ENCODE measurements around the gene ZNF254.
A peak's percentile ranks its signal among the peaks of the same experiment; 100 is the strongest.
"Not testable (repeated sequence)": the region's sequence is repeated elsewhere in the genome, so short reads cannot be mapped to it uniquely, and the experiment has no call there.

Gene ZNF254

GRCh38 chr19:24086974-24087595 lies at the start of gene ZNF254:
ZNF254 (plus strand) TSS chr19:24087187; CDS start chr19:24087308, 121 bp downstream.
- DNase-seq (ENCODE audit: low read depth in 2 of 2, low spot score in 1 of 2): peak; percentile 33 to 56

- DNase-seq (ENCODE audit: low read depth in 2 of 2, low spot score in 1 of 2): no peak
These were observed 46.4 kb upstream of the ZNF254 start for GRCh38 chr19:24040621-24041020.

DNA sequence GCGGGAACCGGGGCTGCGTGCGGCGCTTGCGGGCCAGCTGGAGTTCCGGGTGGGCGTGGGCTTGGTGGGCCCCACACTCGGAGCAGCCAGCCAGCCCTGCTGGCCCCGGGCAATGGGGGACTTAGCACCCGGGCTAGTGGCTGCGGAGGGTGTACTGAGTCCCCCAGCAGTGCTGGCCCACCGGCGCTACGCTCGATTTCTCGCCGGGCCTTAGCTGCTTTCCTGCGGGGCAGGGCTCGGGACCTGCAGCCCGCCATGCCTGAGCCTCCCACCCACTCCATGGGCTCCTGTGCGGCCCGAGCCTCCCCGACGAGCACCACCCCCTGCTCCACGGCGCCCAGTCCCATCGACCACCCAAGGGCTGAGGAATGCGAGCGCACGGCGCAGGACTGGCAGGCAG lies 45.7 kb upstream of the ZNF254 start:
- DNase-seq (ENCODE audit: low read depth in 2 of 2, low spot score in 1 of 2): not testable (repeated sequence)

DNA sequence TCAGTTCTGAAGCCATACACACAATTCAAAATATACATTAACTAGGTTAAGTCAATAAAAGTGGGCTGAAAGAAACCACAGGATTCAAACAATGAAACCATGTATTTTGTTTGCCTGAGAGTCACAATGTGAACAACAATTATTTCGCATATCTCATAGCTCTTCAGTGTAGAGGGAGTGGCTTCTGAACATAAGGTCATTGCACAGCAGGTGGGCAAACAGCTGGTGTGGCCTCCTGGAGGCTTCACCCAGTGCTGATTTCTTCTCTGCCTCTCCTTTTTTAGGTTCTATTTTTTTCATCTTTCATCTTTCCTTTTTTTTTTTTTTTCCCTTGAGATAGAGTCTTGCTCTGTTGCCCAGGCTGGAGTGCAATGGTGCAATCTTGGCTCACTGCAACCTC lies 40.4 kb upstream of the ZNF254 start:
- DNase-seq (ENCODE audit: low read depth in 2 of 2, low spot score in 1 of 2): no peak

DNA sequence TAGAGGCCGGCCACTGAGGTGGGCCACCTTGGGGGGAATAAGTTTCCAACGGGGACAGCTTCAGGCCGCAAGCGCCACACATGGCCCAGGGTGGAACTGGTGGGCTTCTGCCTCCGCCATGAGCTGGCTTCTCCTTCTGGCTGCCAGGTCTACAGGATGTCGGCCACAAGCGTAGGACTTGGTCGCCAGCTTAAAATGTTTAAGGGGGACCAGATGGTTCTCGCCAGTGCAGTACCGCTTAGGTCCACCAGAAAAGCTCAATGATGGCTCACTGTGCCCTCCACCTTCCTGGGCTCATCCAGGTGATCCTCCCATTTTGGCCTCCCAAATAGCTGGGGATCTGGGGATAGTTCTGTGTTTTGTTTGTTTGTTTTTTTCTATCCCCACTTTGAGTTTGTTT lies 38.7 kb upstream of the ZNF254 start:
- no peak for DNase-seq (ENCODE audit: low read depth in 2 of 2, low spot score in 1 of 2)

DNA sequence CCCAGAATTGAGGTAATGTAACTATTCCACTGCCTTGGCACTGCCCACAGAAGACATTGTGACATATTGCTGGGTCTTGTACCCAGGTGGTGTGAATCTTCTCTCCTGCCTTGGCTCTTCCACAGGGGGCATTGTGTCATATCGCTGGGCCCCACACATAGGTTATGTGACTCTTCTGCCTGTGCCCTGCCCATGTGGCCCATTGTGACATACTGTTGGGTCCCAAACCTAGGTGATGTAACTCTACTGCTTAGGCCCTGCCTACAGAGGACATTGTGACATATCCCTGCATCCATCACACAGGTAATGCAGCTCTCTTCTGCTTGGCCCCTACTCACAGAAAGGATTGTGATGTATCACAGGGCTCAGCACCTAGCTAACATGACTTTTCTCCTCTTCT lies 37.5 kb upstream of the ZNF254 start:
- DNase-seq (ENCODE audit: low read depth in 2 of 2, low spot score in 1 of 2): no peak

DNA sequence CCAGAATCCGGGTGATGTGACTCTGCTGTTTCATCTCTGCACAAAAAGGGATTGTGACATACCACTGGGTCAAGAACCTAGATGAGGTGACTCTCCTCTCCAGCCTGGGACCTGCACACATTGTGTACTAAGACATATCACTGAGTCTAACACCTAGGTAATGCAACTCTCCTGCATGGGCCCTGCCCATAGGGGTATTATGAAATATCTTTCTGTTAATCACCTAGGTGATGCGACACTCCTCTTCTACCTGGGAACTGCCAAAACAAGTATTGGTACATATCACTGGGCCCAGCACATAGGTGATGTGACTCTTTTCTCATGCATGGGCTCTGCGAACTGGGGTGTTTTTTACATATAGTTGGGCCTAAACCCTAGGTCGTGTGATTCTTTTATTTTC lies 35.5 kb upstream of the ZNF254 start:
- no peak for DNase-seq (ENCODE audit: low read depth in 2 of 2, low spot score in 1 of 2)

GRCh38 chr19:24052811-24053210 lies 34.2 kb upstream of the ZNF254 start:
- DNase-seq (ENCODE audit: low read depth in 2 of 2, low spot score in 1 of 2): no peak

- no peak for DNase-seq (ENCODE audit: low read depth in 2 of 2, low spot score in 1 of 2)
These were observed 33.4 kb upstream of the ZNF254 start for GRCh38 chr19:24053601-24054000.

- no peak for DNase-seq (ENCODE audit: low read depth in 2 of 2, low spot score in 1 of 2)
These were observed 32.7 kb upstream of the ZNF254 start for GRCh38 chr19:24054044-24054935.

DNA sequence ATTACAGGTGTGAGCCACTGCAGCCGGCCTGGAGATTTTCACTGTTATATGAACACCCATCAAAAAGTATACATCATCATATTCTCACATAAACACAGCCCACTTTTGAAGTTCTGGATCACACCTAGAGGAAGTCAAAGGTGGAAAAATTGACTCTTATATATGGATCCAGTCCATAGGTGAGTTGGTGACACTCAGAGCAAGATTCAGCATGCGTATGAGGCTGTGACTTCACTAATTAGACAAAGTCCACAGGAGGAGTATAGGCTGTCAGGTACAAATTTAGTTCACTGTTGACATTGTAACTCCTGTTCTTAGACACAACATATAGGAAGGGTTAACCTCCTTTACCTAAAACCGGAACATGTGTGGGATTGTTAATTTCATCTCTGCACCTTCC lies 31.4 kb upstream of the ZNF254 start:
- DNase-seq (ENCODE audit: low read depth in 2 of 2, low spot score in 1 of 2): no peak

- no peak for DNase-seq (ENCODE audit: low read depth in 2 of 2, low spot score in 1 of 2)
These were observed 29.8 kb upstream of the ZNF254 start for GRCh38 chr19:24057144-24057543.

GRCh38 chr19:24059563-24060295 lies 27.3 kb upstream of the ZNF254 start:
- no peak for DNase-seq (ENCODE audit: low read depth in 2 of 2, low spot score in 1 of 2)

GRCh38 chr19:24060687-24061356 lies 26.2 kb upstream of the ZNF254 start:
- no peak for DNase-seq (ENCODE audit: low read depth in 2 of 2, low spot score in 1 of 2)

DNA sequence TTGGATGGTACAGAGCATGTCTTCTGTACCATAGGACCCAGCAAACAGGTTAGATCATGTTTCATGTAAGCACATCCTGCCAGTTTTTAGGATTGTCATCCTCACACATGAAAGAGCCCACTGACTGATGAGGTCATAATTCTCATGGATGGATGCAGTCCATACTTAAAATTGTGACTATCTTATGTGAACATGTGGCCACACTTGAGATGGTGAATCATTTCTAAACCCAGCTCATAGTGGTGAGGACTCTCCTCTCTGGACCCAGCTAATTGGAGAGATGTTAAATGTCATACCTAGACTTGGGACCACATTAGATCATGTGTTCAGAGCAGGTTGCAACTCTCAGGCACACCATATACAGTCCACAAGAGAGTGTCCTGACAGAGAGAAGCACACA lies 24.8 kb upstream of the ZNF254 start:
- no peak for DNase-seq (ENCODE audit: low read depth in 2 of 2, low spot score in 1 of 2)

DNA sequence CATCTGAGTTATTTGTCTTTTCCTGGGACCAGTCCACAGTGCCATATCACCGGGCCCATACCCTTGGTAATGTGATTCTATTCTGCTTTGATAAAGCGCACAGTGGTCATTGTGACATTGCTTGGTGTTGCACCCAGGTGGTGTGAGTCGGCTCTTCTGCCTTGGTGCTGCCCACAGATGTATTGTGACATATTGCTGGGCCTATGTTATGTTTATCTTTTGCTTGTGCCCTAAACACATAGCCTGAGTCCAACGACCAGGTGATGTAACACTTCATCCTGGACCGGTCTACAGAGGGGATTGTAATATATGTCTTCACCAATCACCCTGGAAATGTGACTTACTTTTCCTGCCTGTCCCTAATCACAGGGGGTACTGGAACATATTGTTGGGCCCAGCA lies 23.7 kb upstream of the ZNF254 start:
- DNase-seq (ENCODE audit: low read depth in 2 of 2, low spot score in 1 of 2): no peak

DNA sequence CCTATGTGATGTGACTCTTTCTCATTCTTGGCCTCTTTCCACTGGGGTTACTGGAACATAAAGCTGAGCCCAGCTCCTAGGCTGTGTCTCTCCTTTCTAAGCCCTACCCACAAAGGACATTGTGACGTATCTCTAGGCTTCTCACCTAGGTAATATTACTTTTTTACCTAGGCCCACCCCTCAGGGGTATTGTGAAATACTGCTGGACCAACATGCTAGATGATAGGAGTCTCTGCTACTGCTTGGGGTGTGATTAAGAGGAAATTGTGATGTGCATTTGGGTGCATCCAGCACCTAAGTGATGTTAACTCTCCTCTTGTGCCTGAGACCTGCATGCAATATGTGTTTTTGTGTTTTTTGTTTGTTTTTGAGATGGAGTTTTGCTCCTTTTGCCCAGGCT lies 22.8 kb upstream of the ZNF254 start:
- no peak for DNase-seq (ENCODE audit: low read depth in 2 of 2, low spot score in 1 of 2)

GRCh38 chr19:24065243-24065642 lies 21.7 kb upstream of the ZNF254 start:
- DNase-seq (ENCODE audit: low read depth in 2 of 2, low spot score in 1 of 2): no peak

DNA sequence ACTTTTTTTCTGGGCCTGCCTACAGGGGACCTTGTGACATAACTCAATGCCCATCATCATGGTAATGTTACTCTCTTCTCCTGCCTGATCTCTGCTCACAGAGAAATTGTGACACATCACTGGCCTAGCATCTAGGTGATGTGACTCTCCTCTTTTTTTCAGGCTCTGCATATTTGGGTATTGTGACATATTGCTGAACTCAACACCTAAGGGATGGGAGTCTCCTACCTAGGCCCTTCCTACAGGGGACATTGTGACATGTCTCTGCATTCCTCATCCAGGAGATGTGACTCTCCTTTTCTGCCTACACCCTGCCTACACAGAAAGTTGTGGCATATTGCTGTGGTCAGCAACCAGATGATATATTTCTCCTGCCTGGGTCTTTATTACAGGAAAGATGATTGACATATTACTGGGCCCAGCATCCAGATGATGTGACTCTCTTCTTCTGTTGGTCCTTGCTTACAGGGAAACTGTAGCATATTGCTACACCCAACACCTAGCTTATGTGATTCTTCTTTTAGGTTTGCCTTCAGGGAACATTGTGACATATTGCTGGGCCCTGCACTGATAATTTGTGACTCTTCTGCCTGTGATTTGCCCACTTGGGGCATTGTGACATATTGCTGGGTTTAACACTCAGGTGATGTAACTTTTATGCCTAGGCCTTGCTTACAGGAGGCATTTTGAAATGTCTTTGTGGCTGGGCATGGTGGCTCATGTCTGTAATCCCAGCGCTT lies 21.0 kb upstream of the ZNF254 start:
- no peak for DNase-seq (ENCODE audit: low read depth in 2 of 2, low spot score in 1 of 2)

- no peak for DNase-seq (ENCODE audit: low read depth in 2 of 2, low spot score in 1 of 2)
These were observed 16.9 kb upstream of the ZNF254 start for GRCh38 chr19:24069905-24070657.
